Trophoblast cell (in vitro differentiated cells and primary cell): ENCODE measurements around the gene MCTP1.

Experiments used
- DNase-seq, 2 donors: peaks; one replicate each; pipeline ENCODE4 v3.0.0-alpha.2; 2016
- H2AFZ ChIP-seq: 2 replicates; pipeline ENCODE4 v1.6.1; 2013; ENCODE audit warnings: low read length, moderate library complexity, mild to moderate bottlenecking; ENCODE audit not compliant: insufficient read depth, poor library complexity
- H2AK5ac ChIP-seq: 2 replicates; pipeline ENCODE4 v1.6.1; 2013; ENCODE audit warnings: mild to moderate bottlenecking, low read length
- H2BK120ac ChIP-seq: 2 replicates; pipeline ENCODE4 v1.6.1; 2013; ENCODE audit warnings: low read length, mild to moderate bottlenecking, moderate library complexity; ENCODE audit not compliant: insufficient read depth, poor library complexity
- H2BK12ac ChIP-seq: 2 replicates; pipeline ENCODE4 v1.6.1; 2013; ENCODE audit warnings: mild to moderate bottlenecking, low read length, moderate library complexity
- H2BK5ac ChIP-seq: 2 replicates; pipeline ENCODE4 v1.6.1; 2013; ENCODE audit warnings: low read length, low read depth, moderate library complexity, mild to moderate bottlenecking; ENCODE audit not compliant: poor library complexity
- H3K14ac ChIP-seq: 2 replicates; pipeline ENCODE4 v1.6.1; 2013; ENCODE audit warnings: mild to moderate bottlenecking, low read length
- H3K18ac ChIP-seq: 2 replicates; pipeline ENCODE4 v1.6.1; 2013; ENCODE audit warnings: mild to moderate bottlenecking, low read length
- H3K23ac ChIP-seq: 2 replicates; pipeline ENCODE4 v1.6.1; 2013; ENCODE audit warnings: low read length
- H3K27ac ChIP-seq: 2 replicates; pipeline ENCODE4 v1.5.1; 2013; ENCODE audit warnings: low read depth, mild to moderate bottlenecking, inconsistent platforms, low read length, moderate library complexity
- H3K27me3 ChIP-seq: 2 replicates; pipeline ENCODE4 v1.6.1; 2013; ENCODE audit warnings: inconsistent platforms, mild to moderate bottlenecking, low read length, moderate library complexity; ENCODE audit not compliant: insufficient read depth
- H3K36me3 ChIP-seq, 2 experiments: 1 replicate in 1 of 2; 2 replicates in 1 of 2; pipeline ENCODE4 v1.6.1; 2013; ENCODE audit warnings: low read length in 2 of 2, mild to moderate bottlenecking in 2 of 2, moderate library complexity in 1 of 2; ENCODE audit not compliant: insufficient read depth in 2 of 2, control insufficient read depth in 1 of 2
- H3K4ac ChIP-seq: 2 replicates; pipeline ENCODE4 v1.6.1; 2013; ENCODE audit warnings: low read depth, mild to moderate bottlenecking, low read length, moderate library complexity
- H3K4me1 ChIP-seq, 2 experiments: 1 replicate in 1 of 2; 2 replicates in 1 of 2; pipeline ENCODE4 v1.6.1; 2013; ENCODE audit warnings: low read length in 2 of 2, mild to moderate bottlenecking in 2 of 2, moderate library complexity in 1 of 2; ENCODE audit not compliant: insufficient read depth in 2 of 2, control insufficient read depth in 1 of 2
- H3K4me2 ChIP-seq: 2 replicates; pipeline ENCODE4 v1.6.1; 2013; ENCODE audit warnings: inconsistent platforms, mild to moderate bottlenecking, low read length, moderate library complexity
- H3K4me3 ChIP-seq: 2 replicates; pipeline ENCODE4 v1.5.1; 2013; ENCODE audit warnings: mild to moderate bottlenecking, low read depth, low read length, inconsistent platforms
- H3K79me1 ChIP-seq: one replicate; pipeline ENCODE4 v1.6.1; 2013; ENCODE audit warnings: low read length
- H3K79me2 ChIP-seq: 2 replicates; pipeline ENCODE4 v1.6.1; 2013; ENCODE audit warnings: low read length, mild to moderate bottlenecking; ENCODE audit not compliant: control insufficient read depth, insufficient read depth, poor library complexity
- H3K9ac ChIP-seq: 2 replicates; pipeline ENCODE4 v1.6.1; 2013; ENCODE audit warnings: mild to moderate bottlenecking, low read length
- H3K9me3 ChIP-seq: 2 replicates; pipeline ENCODE4 v1.6.1; 2013; ENCODE audit warnings: low read depth, mild to moderate bottlenecking, control low read depth, inconsistent platforms, low read length; ENCODE audit not compliant: insufficient read depth
- H4K12ac ChIP-seq: 2 replicates; pipeline ENCODE4 v1.6.1; 2013; ENCODE audit warnings: low read depth, mild to moderate bottlenecking, low read length, moderate library complexity
- H4K8ac ChIP-seq: 2 replicates; pipeline ENCODE4 v1.6.1; 2013; ENCODE audit warnings: low read depth, mild to moderate bottlenecking, low read length, moderate library complexity
- H4K91ac ChIP-seq: one replicate; pipeline ENCODE4 v1.6.1; 2013; ENCODE audit warnings: low read depth, mild to moderate bottlenecking, low read length, moderate library complexity
- WGBS: extraction: QIAGEN DNeasy Blood & Tissue Kit; methylation state at CpG from one replicate; pipeline ENCODE4 v1.1.7; 2013; ENCODE audit warnings: missing lambda C conversion rate; ENCODE audit not compliant: insufficient read length, insufficient coverage; ENCODE audit errors: extremely low coverage; 5-methylcytosine and 5-hydroxymethylcytosine counted together

The MCTP1 gene

DNA sequence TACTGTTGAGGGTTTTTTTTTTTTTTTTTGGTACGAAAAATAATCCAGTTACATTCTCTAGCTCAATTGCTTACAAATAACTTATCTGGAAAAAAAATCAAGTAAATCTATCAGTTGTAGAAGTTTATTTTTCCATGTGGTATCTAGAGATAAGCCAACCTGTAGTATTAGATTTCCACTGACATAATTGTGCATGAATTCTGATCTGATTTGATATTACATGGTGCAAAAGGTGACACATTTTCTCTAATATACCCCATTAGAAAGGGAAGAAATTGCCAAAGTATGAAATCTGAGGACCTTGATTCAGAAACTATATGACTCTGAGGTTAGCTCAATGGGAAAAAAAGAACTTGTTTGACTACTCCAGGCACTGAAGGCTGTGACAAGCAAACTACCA is 524.9 kb downstream of the MCTP1 start:
- Histone ChIP-seq H3K27me3 (no peaks in the 10 kb centered on the region), H3K4me2 (no peak overlapping the region), H3K4me3 (no peak overlapping the region), H3K23ac (no peak overlapping the region), H3K18ac (no peak overlapping the region), H2BK12ac (no peak overlapping the region), H3K79me2 (no peaks in the 10 kb centered on the region), H2BK120ac (no peak overlapping the region), H3K36me3 (no peaks in the 10 kb centered on the region), H3K9me3 (no peaks in the 10 kb centered on the region), H2AFZ (no peak overlapping the region), H3K4me1 (no peaks in the 10 kb centered on the region), H3K14ac (no peak overlapping the region), H4K8ac (no peak overlapping the region), H3K9ac (no peak overlapping the region), H4K91ac (no peak overlapping the region), H2BK5ac (no peak overlapping the region), H2AK5ac (no peak overlapping the region), H3K79me1 (no peaks in the 10 kb centered on the region), H3K27ac (no peak overlapping the region), H3K4ac (no peak overlapping the region), H4K12ac (no peak overlapping the region)
- DNase-seq = no peak
- no CpG with 5 or more reads among the region's 1 CpG for WGBS

- Histone ChIP-seq H3K4ac (no peak overlapping the region), H3K9ac (no peak overlapping the region), H3K79me1 (no peaks in the 10 kb centered on the region), H3K79me2 (no peaks in the 10 kb centered on the region), H3K4me1 (no peaks in the 10 kb centered on the region), H3K4me3 (no peak overlapping the region), H2AFZ (no peak overlapping the region), H3K14ac (no peak overlapping the region), H2BK120ac (no peak overlapping the region), H3K27ac (no peak overlapping the region), H4K91ac (no peak overlapping the region), H3K36me3 (no peaks in the 10 kb centered on the region), H3K27me3 (no peaks in the 10 kb centered on the region), H2BK5ac (no peak overlapping the region), H3K9me3 (no peaks in the 10 kb centered on the region), H2AK5ac (no peak overlapping the region), H2BK12ac (no peak overlapping the region), H3K18ac (no peak overlapping the region), H4K12ac (no peak overlapping the region), H3K4me2 (no peak overlapping the region), H3K23ac (no peak overlapping the region), H4K8ac (no peak overlapping the region)
- WGBS = no CpG with 5 or more reads among the region's 3 CpGs
- no peak for DNase-seq
These were observed 525.9 kb downstream of the MCTP1 start for GRCh38 chr5:94759022-94759421.

DNA sequence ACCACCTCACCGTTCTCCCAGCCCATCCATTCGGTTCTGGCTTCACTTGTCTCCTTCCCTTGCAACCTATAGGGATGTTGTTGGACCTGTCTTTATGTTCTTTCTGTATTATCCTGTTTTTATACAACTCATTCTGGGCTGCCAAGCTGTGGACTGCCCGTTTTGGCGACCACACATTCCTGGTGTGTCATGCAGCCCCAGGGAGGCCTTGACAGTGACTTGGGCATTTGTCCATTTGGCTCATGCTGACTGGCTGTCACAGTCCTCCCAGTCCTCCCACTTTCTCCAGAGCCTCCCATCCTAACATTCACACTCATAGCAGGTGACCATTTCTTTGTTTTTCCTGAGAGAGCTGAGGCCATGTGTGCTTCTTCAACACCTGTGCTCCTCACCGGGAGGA is 530.1 kb downstream of the MCTP1 start:
- no peak overlapping the region for H3K27ac ChIP-seq
- H3K4me3 ChIP-seq = no peak overlapping the region
- H3K23ac ChIP-seq = no peak overlapping the region
- no peak overlapping the region for H4K8ac ChIP-seq
- no peak overlapping the region for H2AFZ ChIP-seq
- H4K12ac ChIP-seq = no peak overlapping the region
- no peaks in the 10 kb centered on the region for H3K27me3 ChIP-seq
- H3K79me1 ChIP-seq = no peaks in the 10 kb centered on the region
- H3K9me3 ChIP-seq = no peaks in the 10 kb centered on the region
- no peak overlapping the region for H2AK5ac ChIP-seq
- no peak overlapping the region for H2BK5ac ChIP-seq
- WGBS = no CpG with 5 or more reads among the region's 5 CpGs
- no peaks in the 10 kb centered on the region for H3K79me2 ChIP-seq
- no peak for DNase-seq
- no peaks in the 10 kb centered on the region for H3K4me1 ChIP-seq
- H2BK120ac ChIP-seq = no peak overlapping the region
- H3K4ac ChIP-seq = no peak overlapping the region
- H3K36me3 ChIP-seq = no peaks in the 10 kb centered on the region
- H3K9ac ChIP-seq = no peak overlapping the region
- H3K14ac ChIP-seq = no peak overlapping the region
- no peak overlapping the region for H3K18ac ChIP-seq
- H2BK12ac ChIP-seq = no peak overlapping the region
- no peak overlapping the region for H4K91ac ChIP-seq
- H3K4me2 ChIP-seq = no peak overlapping the region

GRCh38 chr5:94751460-94751859 is 533.4 kb downstream of the MCTP1 start:
- DNase-seq = no peak
- Histone ChIP-seq H3K36me3 (no peaks in the 10 kb centered on the region), H3K9me3 (no peaks in the 10 kb centered on the region), H3K4me2 (no peak overlapping the region), H4K8ac (no peak overlapping the region), H3K9ac (no peak overlapping the region), H2BK12ac (no peak overlapping the region), H3K79me2 (no peaks in the 10 kb centered on the region), H3K14ac (no peak overlapping the region), H3K23ac (no peak overlapping the region), H4K91ac (no peak overlapping the region), H3K4me3 (no peak overlapping the region), H4K12ac (no peak overlapping the region), H2AFZ (no peak overlapping the region), H2AK5ac (no peak overlapping the region), H2BK5ac (no peak overlapping the region), H2BK120ac (no peak overlapping the region), H3K18ac (no peak overlapping the region), H3K4ac (no peak overlapping the region), H3K27me3 (no peaks in the 10 kb centered on the region), H3K79me1 (no peaks in the 10 kb centered on the region), H3K27ac (no peak overlapping the region), H3K4me1 (no peaks in the 10 kb centered on the region)
- WGBS = 100% methylated on average over 3 of the region's 9 CpGs
